MM.1S (cell line): Measurements from ENCODE around the gene AQP10.

Experiments used
- EZH2 ChIP-seq: fragments of 300-600 bp; sonication (generic); optimal IDR thresholded peaks from 2 replicates; pipeline ENCODE3; 2017; ENCODE audit warnings: low read depth, mild to moderate bottlenecking, antibody characterized with exemption, low read length, mixed read lengths
- TF ChIP-seq, protein P1 (sequence below): fragments of 300-600 bp; sonication (generic); IDR thresholded peaks from 2 replicates; pipeline ENCODE4 v1.5.1; 2016; ENCODE audit warnings: antibody characterized with exemption, low read length, mixed read lengths

DNA sequence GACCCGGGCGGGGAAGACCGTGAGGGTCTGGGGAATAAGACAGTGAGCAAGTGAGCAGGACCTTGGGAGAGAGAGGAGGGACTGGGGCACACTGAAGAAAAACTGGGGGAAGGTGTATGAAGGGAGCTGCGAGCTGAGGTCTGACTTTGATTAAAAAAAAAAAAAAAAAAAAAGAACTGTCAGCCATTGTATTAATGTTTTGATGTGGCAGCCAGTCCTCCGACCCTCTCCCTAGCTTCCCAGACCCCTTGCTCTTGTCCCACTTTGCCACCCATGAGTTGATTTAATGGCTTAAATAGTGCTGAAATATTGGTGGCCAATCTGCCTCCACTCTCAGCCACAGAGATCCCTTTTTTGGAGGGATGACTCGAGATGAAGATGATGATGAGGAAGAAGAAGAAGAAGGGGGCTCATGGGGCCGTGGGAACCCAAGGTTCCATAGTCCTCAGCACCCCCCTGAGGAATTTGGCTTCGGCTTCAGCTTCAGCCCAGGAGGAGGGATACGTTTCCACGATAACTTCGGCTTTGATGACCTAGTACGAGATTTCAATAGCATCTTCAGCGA, 47.8 kb upstream of the AQP10 start:
- TF ChIP-seq, protein P1, sequence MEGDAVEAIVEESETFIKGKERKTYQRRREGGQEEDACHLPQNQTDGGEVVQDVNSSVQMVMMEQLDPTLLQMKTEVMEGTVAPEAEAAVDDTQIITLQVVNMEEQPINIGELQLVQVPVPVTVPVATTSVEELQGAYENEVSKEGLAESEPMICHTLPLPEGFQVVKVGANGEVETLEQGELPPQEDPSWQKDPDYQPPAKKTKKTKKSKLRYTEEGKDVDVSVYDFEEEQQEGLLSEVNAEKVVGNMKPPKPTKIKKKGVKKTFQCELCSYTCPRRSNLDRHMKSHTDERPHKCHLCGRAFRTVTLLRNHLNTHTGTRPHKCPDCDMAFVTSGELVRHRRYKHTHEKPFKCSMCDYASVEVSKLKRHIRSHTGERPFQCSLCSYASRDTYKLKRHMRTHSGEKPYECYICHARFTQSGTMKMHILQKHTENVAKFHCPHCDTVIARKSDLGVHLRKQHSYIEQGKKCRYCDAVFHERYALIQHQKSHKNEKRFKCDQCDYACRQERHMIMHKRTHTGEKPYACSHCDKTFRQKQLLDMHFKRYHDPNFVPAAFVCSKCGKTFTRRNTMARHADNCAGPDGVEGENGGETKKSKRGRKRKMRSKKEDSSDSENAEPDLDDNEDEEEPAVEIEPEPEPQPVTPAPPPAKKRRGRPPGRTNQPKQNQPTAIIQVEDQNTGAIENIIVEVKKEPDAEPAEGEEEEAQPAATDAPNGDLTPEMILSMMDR, result no peak
- no peak for TF ChIP-seq EZH2
